Prostate gland (tissue), 2 donors: Measurements from ENCODE around the gene AFMID.

ENCODE experiments used
- CTCF ChIP-seq, 4 experiments: fragments of 200-600 bp in 2 of 4; fragments of 450-650 bp in 2 of 4; sonication (generic) in 2 of 4; IDR thresholded peaks; 1 replicate in 3 of 4; 2 replicates in 1 of 4; pipeline ENCODE4 v1.5.1; 2016 to 2019; ENCODE audit warnings: antibody characterized with exemption in 4 of 4, mild to moderate bottlenecking in 2 of 4, moderate library complexity in 2 of 4
- POLR2A ChIP-seq: fragments of 450-650 bp; IDR thresholded peaks from one replicate; pipeline ENCODE4 v1.6.1; 2016; ENCODE audit warnings: antibody characterized with exemption, mild to moderate bottlenecking
- POLR2AphosphoS5 ChIP-seq: sonication (generic); formaldehyde crosslinking; IDR thresholded peaks from one replicate; pipeline ENCODE4 v1.6.1; 2017; ENCODE audit warnings: antibody characterized with exemption

- TF ChIP-seq POLR2A (no peak), CTCF (IDR thresholded peaks at IDR 0.05) (no peak), POLR2AphosphoS5 (no peak)
These were observed 40.7 kb upstream of the AFMID start for GRCh38 chr17:78146471-78146869.
